DOHH2 (cell line): ENCODE results near the gene LRP8.

Experiments
- H3F3A ChIP-seq: fragments of 200-600 bp; sonication (generic), shearing (Covaris generic); 2 replicates; pipeline ENCODE4 v1.6.0; 2016; ENCODE audit warnings: antibody characterized with exemption, mild to moderate bottlenecking; ENCODE audit not compliant: control insufficient read depth, insufficient read depth
- H3K27ac ChIP-seq: fragments of 200-600 bp; sonication (generic); 2 replicates; pipeline ENCODE4 v1.5.1; 2014; ENCODE audit warnings: low read depth, mild to moderate bottlenecking, low read length, moderate library complexity
- H3K27me3 ChIP-seq: fragments of 200-600 bp; sonication (generic); 2 replicates; pipeline ENCODE4 v1.6.1; 2014; ENCODE audit warnings: mild to moderate bottlenecking, low read length, mixed read lengths; ENCODE audit not compliant: control insufficient read depth
- H3K36me3 ChIP-seq: fragments of 200-600 bp; sonication (generic); 2 replicates; pipeline ENCODE4 v1.6.1; 2014; ENCODE audit warnings: mild to moderate bottlenecking, low read length, moderate library complexity, mixed read lengths; ENCODE audit not compliant: control insufficient read depth
- H3K4me1 ChIP-seq: fragments of 200-600 bp; sonication (generic); 2 replicates; pipeline ENCODE4 v1.6.1; 2014; ENCODE audit warnings: mild to moderate bottlenecking, low read length, mixed read lengths; ENCODE audit not compliant: control insufficient read depth
- H3K4me2 ChIP-seq: fragments of 200-600 bp; sonication (generic); 2 replicates; pipeline ENCODE4 v1.6.0; 2014; ENCODE audit warnings: mild to moderate bottlenecking, low read length, moderate library complexity
- H3K4me3 ChIP-seq: fragments of 200-600 bp; sonication (generic); 2 replicates; pipeline ENCODE4 v1.5.1; 2014; ENCODE audit warnings: mild to moderate bottlenecking, low read length, mixed read lengths
- H3K79me2 ChIP-seq: fragments of 200-600 bp; sonication (generic); 2 replicates; pipeline ENCODE4 v1.6.1; 2014; ENCODE audit warnings: mild to moderate bottlenecking, low read length, mixed read lengths; ENCODE audit not compliant: control insufficient read depth
- H3K9me2 ChIP-seq: fragments of 200-600 bp; sonication (generic); replicated peaks from 2 replicates; pipeline ENCODE4 v1.6.1; 2014; ENCODE audit warnings: mild to moderate bottlenecking, low read length, mixed read lengths; ENCODE audit not compliant: control insufficient read depth
- H3K9me3 ChIP-seq: fragments of 200-600 bp; sonication (generic); 2 replicates; pipeline ENCODE4 v1.6.1; 2014; ENCODE audit warnings: antibody characterized with exemption, low read length, mixed read lengths; ENCODE audit not compliant: control insufficient read depth, insufficient read depth
- H4K20me1 ChIP-seq: fragments of 200-600 bp; sonication (generic); 2 replicates; pipeline ENCODE4 v1.6.0; 2014; ENCODE audit warnings: low read depth, mild to moderate bottlenecking, antibody characterized with exemption, low read length, moderate library complexity; ENCODE audit not compliant: control insufficient read depth, insufficient read depth
- EZH2phosphoT487 ChIP-seq: fragments of 200-600 bp; sonication (generic); IDR thresholded peaks from 2 replicates; pipeline ENCODE4 v1.6.1; 2017; ENCODE audit warnings: borderline replicate concordance, mild to moderate bottlenecking, antibody characterized with exemption, low read length, moderate library complexity, mixed read lengths
- TF ChIP-seq, protein P1 (sequence below): fragments of 200-600 bp; sonication (generic); IDR thresholded peaks from one replicate; pipeline ENCODE4 v1.5.1; 2014; ENCODE audit warnings: antibody characterized with exemption, mild to moderate bottlenecking, low read depth, low read length; ENCODE audit not compliant: poor library complexity, severe bottlenecking

LRP8 gene

DNA sequence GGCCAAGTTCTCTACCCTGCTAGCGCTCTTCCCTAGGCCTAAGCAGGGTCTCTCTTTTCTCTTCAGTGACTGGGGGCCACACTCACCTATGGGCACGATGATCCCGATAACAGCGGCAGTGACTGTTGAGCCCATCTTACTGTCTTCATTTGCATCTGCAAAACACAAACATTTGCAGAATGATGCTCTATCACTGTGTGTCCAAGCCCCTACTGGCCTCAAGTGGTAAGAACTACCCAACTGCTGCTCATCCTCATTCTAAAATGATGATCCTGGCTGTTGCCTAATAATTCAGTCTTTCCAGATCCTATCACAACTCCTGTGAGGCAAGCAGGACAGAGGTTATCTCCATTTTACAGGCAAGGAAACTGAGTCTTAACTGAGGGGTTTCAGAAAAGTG lies 72.8 kb downstream of the LRP8 start:
- Histone ChIP-seq H3K9me3 (no peaks in the 10 kb centered on the region), H3K9me2 (no peaks in the 10 kb centered on the region), H4K20me1 (no peaks in the 10 kb centered on the region), H3K4me2 (no peak overlapping the region), H3K27ac (no peak overlapping the region), H3K4me3 (no peak overlapping the region), H3K79me2 (no peaks in the 10 kb centered on the region), H3K27me3 (no peaks in the 10 kb centered on the region), H3K4me1 (no peaks in the 10 kb centered on the region), H3F3A (no peaks in the 10 kb centered on the region), H3K36me3 (peaks cover 81% of the 10 kb centered on the region)
- no peak for TF ChIP-seq EZH2phosphoT487
- TF ChIP-seq, protein P1, sequence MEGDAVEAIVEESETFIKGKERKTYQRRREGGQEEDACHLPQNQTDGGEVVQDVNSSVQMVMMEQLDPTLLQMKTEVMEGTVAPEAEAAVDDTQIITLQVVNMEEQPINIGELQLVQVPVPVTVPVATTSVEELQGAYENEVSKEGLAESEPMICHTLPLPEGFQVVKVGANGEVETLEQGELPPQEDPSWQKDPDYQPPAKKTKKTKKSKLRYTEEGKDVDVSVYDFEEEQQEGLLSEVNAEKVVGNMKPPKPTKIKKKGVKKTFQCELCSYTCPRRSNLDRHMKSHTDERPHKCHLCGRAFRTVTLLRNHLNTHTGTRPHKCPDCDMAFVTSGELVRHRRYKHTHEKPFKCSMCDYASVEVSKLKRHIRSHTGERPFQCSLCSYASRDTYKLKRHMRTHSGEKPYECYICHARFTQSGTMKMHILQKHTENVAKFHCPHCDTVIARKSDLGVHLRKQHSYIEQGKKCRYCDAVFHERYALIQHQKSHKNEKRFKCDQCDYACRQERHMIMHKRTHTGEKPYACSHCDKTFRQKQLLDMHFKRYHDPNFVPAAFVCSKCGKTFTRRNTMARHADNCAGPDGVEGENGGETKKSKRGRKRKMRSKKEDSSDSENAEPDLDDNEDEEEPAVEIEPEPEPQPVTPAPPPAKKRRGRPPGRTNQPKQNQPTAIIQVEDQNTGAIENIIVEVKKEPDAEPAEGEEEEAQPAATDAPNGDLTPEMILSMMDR: no peak

DNA sequence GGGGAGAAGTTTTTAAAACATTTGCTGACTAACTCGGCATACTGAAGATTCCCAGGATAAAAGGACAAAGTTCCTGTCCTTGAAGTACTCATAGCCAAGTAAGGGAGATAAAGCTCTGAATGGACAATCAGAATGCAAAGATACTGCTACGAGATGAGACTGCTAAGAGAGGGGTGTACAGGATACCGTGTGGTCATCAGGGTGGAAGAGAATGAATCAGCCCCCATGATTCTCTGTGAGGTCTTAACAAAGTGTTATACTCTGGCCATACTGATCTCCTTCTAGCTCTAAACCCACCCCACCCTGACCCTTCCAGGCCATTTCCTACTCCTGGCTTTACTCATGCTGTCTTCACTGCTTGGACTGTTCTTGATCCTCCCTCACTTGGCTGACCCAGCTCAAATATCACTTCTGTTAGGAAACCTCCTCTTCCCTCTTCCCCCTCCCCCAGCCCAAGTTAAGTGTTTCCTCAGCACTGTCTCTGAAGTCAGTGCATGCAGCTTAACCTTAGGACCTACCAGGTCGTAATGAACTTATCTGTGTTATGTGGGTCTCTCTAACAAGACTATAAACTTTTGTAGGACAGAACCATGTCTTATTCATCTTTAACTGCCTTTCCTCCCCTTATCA lies 73.7 kb downstream of the LRP8 start:
- H3K27me3 ChIP-seq: no peaks in the 10 kb centered on the region
- no peaks in the 10 kb centered on the region for H3K4me1 ChIP-seq
- TF ChIP-seq, protein P1: no peak
- no peak for TF ChIP-seq EZH2phosphoT487
- H3K27ac ChIP-seq: no peak overlapping the region
- H3K4me2 ChIP-seq: no peak overlapping the region
- H3K9me3 ChIP-seq: no peaks in the 10 kb centered on the region
- H3F3A ChIP-seq: no peaks in the 10 kb centered on the region
- H4K20me1 ChIP-seq: no peaks in the 10 kb centered on the region
- no peak overlapping the region for H3K4me3 ChIP-seq
- no peaks in the 10 kb centered on the region for H3K79me2 ChIP-seq
- peaks cover 79% of the 10 kb centered on the region for H3K36me3 ChIP-seq
- H3K9me2 ChIP-seq: no peaks in the 10 kb centered on the region

DNA sequence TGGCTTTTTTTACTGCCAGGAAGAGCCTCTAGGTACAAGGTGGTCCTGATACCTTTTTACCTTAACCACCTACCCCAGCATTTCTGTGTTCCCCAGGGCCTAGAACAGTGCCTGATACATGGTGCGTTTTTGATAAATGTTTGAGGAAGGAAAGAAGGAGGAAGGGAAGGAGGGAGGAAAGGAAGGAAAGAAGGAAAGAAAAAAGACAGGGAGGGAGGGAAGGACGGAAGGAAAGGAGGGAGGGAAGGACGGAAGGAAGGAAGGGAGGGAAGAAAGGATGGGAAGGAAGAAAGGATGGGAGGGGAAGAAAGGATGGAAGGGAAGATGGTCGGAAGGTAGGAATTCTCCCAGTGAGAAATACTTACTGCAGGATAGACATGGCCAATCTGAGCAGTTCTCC lies 77.5 kb downstream of the LRP8 start:
- H3K79me2 ChIP-seq: no peaks in the 10 kb centered on the region
- no peaks in the 10 kb centered on the region for H4K20me1 ChIP-seq
- H3K4me1 ChIP-seq: peaks cover 29% of the 10 kb centered on the region
- no peak overlapping the region for H3K27ac ChIP-seq
- H3F3A ChIP-seq: no peaks in the 10 kb centered on the region
- H3K4me2 ChIP-seq: no peak overlapping the region
- H3K36me3 ChIP-seq: peaks cover 77% of the 10 kb centered on the region
- TF ChIP-seq, protein P1: no peak
- TF ChIP-seq EZH2phosphoT487: no peak
- no peaks in the 10 kb centered on the region for H3K9me3 ChIP-seq
- H3K9me2 ChIP-seq: no peaks in the 10 kb centered on the region
- H3K27me3 ChIP-seq: no peaks in the 10 kb centered on the region
- no peak overlapping the region for H3K4me3 ChIP-seq
